Measurements from ENCODE around the gene GOLGA8T. TPM values are rescaled to one million over a fixed set of nuclear protein-coding genes. Genes with fewer than 3 reads are reported as not detected.
"Not testable (repeated sequence)": the region's sequence is repeated elsewhere in the genome, so short reads cannot be mapped to it uniquely, and the experiment has no call there.

Gene GOLGA8T
- total RNA-seq, 1 experiment from 2014 or later = not detected

DNA sequence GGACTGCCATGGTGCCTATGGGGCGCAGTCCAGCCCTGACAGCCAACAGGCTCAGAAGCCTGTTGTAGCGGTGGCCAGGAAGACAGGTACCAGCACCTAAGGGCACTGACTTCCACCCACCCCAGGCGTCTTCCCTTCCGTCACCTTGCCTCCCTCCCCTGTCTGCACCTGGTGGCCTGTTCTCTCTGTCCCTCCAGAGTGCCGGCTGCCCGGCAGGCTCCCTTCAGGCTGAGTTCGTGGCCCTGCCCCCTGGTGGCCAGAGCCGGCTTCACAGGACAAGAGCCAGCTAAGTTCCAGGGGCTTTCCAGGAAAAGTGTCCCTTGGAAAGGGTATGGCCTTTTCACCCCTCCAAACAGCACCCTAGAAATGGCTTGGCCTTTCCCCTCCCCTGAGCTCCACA lies 15.0 kb downstream of the GOLGA8T start:
- H3K9me3 ChIP-seq (ENCODE audit: control insufficient read depth, insufficient read depth, low read depth, low read length); H3K4me3 ChIP-seq (ENCODE audit: low read depth in 2 of 2, low read length in 2 of 2); in situ Hi-C loops (cut with HindIII; ENCODE audit: low pct_unique_long_range_greater_than_20kb, low sequenced_read_pairs); H3K4me1 ChIP-seq (ENCODE audit: control insufficient read depth, insufficient read depth, low read length); H3K27ac ChIP-seq (ENCODE audit: low read length); BruUV-seq (replicated peaks); H3K27me3 ChIP-seq (ENCODE audit: control insufficient read depth, insufficient read depth, low read length); DNase-seq (ENCODE audit: low read depth, low spot score); H3K36me3 ChIP-seq (ENCODE audit: control insufficient read depth, insufficient read depth, low read length); CTCF ChIA-PET; POLR2A ChIA-PET; intact Hi-C loops (cut with micrococcal nuclease; ENCODE audit: unreplicated experiment): not testable (repeated sequence)
- peak; percentile 80 for ATAC-seq

DNA sequence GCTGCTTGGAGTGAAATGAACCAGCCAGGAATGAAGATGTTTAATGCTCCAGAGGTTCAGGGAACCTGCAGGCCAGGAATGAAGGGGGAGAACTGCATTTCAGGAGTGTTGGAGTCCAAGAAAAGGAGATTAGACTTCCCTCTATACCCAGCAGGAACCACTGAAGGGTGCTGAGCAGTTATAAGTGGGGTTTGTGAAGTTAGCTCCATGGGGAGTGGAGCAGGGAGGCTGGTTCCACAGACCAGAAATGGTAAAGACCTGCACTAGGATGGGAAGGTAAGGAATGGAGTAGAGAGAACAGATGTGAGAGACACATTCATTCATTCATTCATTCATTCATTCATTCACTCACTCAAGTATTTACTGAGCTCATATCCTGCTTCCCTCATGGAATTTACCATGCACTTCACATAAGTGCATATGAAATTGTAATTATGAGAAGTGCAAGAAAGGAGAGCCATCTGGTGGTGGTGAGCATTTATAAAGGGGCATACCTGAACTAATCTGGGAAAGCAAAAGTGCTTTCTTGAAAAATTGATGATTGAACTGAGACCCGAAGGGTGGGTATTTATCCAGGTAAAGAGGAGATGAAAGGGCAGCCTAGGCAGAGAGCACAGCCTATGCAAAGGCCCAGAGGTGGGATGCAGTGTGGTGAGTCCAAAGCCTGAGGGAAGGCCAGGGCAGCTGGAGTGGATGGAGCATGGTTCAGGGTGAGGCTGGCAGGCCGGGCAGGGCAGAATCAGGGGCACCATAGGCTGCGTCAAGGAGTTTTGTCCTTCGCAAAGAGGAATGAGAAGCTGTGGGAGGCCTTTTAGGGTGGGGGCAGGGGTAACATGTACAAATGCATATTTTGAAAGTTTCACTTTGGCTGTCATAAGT lies 27.9 kb downstream of the GOLGA8T start:
- BruUV-seq (replicated peaks); H3K27me3 ChIP-seq (ENCODE audit: control insufficient read depth, insufficient read depth, low read length); H3K27ac ChIP-seq (ENCODE audit: low read length); POLR2A ChIA-PET; H3K36me3 ChIP-seq (ENCODE audit: control insufficient read depth, insufficient read depth, low read length); ATAC-seq; H3K4me3 ChIP-seq (ENCODE audit: low read depth in 2 of 2, low read length in 2 of 2); DNase-seq (ENCODE audit: low read depth, low spot score); H3K9me3 ChIP-seq (ENCODE audit: control insufficient read depth, insufficient read depth, low read depth, low read length); in situ Hi-C loops (cut with HindIII; ENCODE audit: low pct_unique_long_range_greater_than_20kb, low sequenced_read_pairs); CTCF ChIA-PET; H3K4me1 ChIP-seq (ENCODE audit: control insufficient read depth, insufficient read depth, low read length); intact Hi-C loops (cut with micrococcal nuclease; ENCODE audit: unreplicated experiment): not testable (repeated sequence)

DNA sequence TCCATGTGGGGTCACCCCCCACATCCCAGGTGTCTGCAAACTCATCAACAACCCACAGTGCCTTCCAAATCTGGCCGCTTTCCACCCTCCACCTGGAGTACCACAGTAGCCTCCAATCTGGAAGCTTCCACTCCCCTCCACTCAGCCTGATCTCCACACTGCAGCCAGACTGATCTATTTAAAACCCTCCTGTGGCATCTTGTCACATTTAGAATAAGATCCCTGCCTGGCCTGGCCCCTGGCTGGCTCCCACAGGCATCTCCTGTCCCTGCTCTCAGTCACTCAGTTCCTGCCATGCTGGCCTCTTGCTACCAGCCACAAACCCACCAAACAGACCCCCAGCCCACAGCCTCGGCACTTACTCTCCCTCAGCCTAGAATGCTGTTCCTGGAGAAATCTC lies 28.9 kb downstream of the GOLGA8T start:
- H3K27ac ChIP-seq (ENCODE audit: low read length); H3K36me3 ChIP-seq (ENCODE audit: control insufficient read depth, insufficient read depth, low read length); H3K9me3 ChIP-seq (ENCODE audit: control insufficient read depth, insufficient read depth, low read depth, low read length); H3K27me3 ChIP-seq (ENCODE audit: control insufficient read depth, insufficient read depth, low read length); intact Hi-C loops (cut with micrococcal nuclease; ENCODE audit: unreplicated experiment); POLR2A ChIA-PET; in situ Hi-C loops (cut with HindIII; ENCODE audit: low pct_unique_long_range_greater_than_20kb, low sequenced_read_pairs); BruUV-seq (replicated peaks); H3K4me1 ChIP-seq (ENCODE audit: control insufficient read depth, insufficient read depth, low read length); H3K4me3 ChIP-seq (ENCODE audit: low read depth in 2 of 2, low read length in 2 of 2); DNase-seq (ENCODE audit: low read depth, low spot score); ATAC-seq; CTCF ChIA-PET: not testable (repeated sequence)

DNA sequence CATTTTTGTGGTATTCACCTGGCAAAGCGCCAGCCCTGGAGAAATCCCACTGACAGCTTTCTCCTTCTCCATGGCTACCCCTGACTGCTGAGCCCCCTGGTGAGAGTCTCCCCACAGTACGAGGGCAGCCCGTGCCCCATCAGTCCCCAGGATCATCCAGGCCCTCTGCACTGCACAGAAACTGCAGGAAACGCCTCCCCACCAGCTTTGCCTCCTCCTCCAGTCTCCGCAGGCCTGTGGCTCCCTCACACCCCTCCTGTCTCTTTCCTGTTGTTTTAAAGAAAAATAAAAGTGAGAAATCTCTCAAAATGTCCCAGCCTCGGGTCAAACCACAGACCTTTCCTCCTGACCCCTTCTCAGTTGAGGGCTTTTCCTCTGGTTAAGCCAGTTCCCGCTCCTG lies 29.4 kb downstream of the GOLGA8T start:
- POLR2A ChIA-PET; H3K4me3 ChIP-seq (ENCODE audit: low read depth in 2 of 2, low read length in 2 of 2); H3K36me3 ChIP-seq (ENCODE audit: control insufficient read depth, insufficient read depth, low read length); DNase-seq (ENCODE audit: low read depth, low spot score); ATAC-seq; CTCF ChIA-PET; H3K27ac ChIP-seq (ENCODE audit: low read length); intact Hi-C loops (cut with micrococcal nuclease; ENCODE audit: unreplicated experiment); H3K27me3 ChIP-seq (ENCODE audit: control insufficient read depth, insufficient read depth, low read length); BruUV-seq (replicated peaks); H3K4me1 ChIP-seq (ENCODE audit: control insufficient read depth, insufficient read depth, low read length); in situ Hi-C loops (cut with HindIII; ENCODE audit: low pct_unique_long_range_greater_than_20kb, low sequenced_read_pairs); H3K9me3 ChIP-seq (ENCODE audit: control insufficient read depth, insufficient read depth, low read depth, low read length): not testable (repeated sequence)

DNA sequence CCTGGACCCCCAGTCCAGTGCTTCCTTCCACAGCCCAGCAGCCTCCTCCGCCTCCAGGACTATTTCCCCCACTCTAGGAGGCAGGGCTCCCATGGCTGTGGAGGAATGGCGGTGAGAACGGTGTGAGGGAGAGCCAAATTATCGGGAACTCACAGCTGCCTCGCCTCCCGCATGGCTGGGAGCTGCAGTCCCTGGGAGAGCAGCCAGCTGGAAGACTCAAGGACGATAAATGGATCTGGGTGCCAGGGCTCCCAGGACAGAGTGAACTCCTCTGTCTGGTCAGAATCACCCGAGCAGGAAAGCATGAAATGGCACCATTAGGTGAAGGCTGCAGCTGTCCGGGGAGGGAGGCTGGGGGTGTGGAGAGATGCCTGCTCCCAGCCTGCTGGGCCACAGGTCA lies 32.6 kb downstream of the GOLGA8T start:
- intact Hi-C loops (cut with micrococcal nuclease; ENCODE audit: unreplicated experiment); in situ Hi-C loops (cut with HindIII; ENCODE audit: low pct_unique_long_range_greater_than_20kb, low sequenced_read_pairs); POLR2A ChIA-PET; BruUV-seq (replicated peaks); DNase-seq (ENCODE audit: low read depth, low spot score); H3K27me3 ChIP-seq (ENCODE audit: control insufficient read depth, insufficient read depth, low read length); H3K4me1 ChIP-seq (ENCODE audit: control insufficient read depth, insufficient read depth, low read length); H3K4me3 ChIP-seq (ENCODE audit: low read depth in 2 of 2, low read length in 2 of 2); ATAC-seq; H3K36me3 ChIP-seq (ENCODE audit: control insufficient read depth, insufficient read depth, low read length); H3K27ac ChIP-seq (ENCODE audit: low read length); H3K9me3 ChIP-seq (ENCODE audit: control insufficient read depth, insufficient read depth, low read depth, low read length); CTCF ChIA-PET: not testable (repeated sequence)

DNA sequence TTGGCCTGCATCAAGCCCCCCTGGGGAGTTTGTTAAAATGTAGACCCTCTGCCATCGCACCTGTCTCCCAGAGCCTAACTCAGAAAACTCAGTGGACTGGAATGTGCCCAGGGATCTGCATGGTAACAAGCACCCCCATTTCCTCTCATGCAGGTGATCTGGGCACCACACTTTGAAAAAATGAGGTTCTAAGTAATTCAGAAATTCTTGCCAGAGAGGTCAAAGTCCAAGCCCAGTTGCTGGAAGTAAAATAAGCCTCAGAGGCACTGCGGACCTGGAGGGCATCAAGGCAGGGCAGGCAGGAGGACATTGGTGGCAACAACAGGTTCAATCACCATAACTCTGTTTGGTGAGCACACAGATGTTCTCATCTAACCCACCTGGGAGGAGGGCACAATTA lies 33.0 kb downstream of the GOLGA8T start:
- H3K9me3 ChIP-seq (ENCODE audit: control insufficient read depth, insufficient read depth, low read depth, low read length); H3K27ac ChIP-seq (ENCODE audit: low read length); intact Hi-C loops (cut with micrococcal nuclease; ENCODE audit: unreplicated experiment); H3K27me3 ChIP-seq (ENCODE audit: control insufficient read depth, insufficient read depth, low read length); H3K4me3 ChIP-seq (ENCODE audit: low read depth in 2 of 2, low read length in 2 of 2); H3K36me3 ChIP-seq (ENCODE audit: control insufficient read depth, insufficient read depth, low read length); DNase-seq (ENCODE audit: low read depth, low spot score); ATAC-seq; H3K4me1 ChIP-seq (ENCODE audit: control insufficient read depth, insufficient read depth, low read length); POLR2A ChIA-PET; BruUV-seq (replicated peaks); in situ Hi-C loops (cut with HindIII; ENCODE audit: low pct_unique_long_range_greater_than_20kb, low sequenced_read_pairs); CTCF ChIA-PET: not testable (repeated sequence)

DNA sequence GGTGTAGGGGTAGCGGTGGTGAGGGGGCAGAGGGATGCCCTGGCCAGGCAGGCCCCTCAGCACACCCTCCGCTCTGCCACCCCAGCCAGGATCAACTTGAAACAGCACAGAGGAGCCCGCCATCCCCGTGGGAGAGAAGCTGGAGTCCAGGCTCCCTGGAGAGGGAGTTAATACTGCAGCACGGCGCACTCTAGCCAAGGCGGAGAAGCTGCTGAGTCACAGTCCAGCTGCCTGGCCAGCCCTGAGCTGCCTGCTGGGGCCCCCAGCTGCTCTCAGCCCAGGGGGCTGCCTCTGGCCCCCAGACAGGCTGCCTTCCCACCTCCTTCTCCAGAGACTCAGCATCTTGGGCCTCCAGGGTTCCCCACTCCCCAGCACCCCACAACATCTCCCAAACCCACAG lies 36.6 kb downstream of the GOLGA8T start:
- DNase-seq (ENCODE audit: low read depth, low spot score); POLR2A ChIA-PET; CTCF ChIA-PET; intact Hi-C loops (cut with micrococcal nuclease; ENCODE audit: unreplicated experiment); H3K9me3 ChIP-seq (ENCODE audit: control insufficient read depth, insufficient read depth, low read depth, low read length); H3K4me1 ChIP-seq (ENCODE audit: control insufficient read depth, insufficient read depth, low read length); H3K27me3 ChIP-seq (ENCODE audit: control insufficient read depth, insufficient read depth, low read length); ATAC-seq; H3K36me3 ChIP-seq (ENCODE audit: control insufficient read depth, insufficient read depth, low read length); H3K4me3 ChIP-seq (ENCODE audit: low read depth in 2 of 2, low read length in 2 of 2); BruUV-seq (replicated peaks); in situ Hi-C loops (cut with HindIII; ENCODE audit: low pct_unique_long_range_greater_than_20kb, low sequenced_read_pairs); H3K27ac ChIP-seq (ENCODE audit: low read length): not testable (repeated sequence)
